Breast epithelium (tissue), 4 donors: ENCODE results near the gene RBBP8NL. TPM values are rescaled to one million over a fixed set of nuclear protein-coding genes. Genes with fewer than 3 reads are reported as not detected.

Source experiments
- DNase-seq, 2 donors: peaks; one replicate each; pipeline ENCODE4 v3.0.0-alpha.2; 2019; ENCODE audit warnings: low spot score in 2 of 2
- H3K27ac ChIP-seq, 2 donors: fragments of 200-600 bp; sonication (generic) in 1 of 2; one replicate each; pipeline ENCODE4 v1.5.1; 2016 to 2019; ENCODE audit warnings: mild to moderate bottlenecking in 1 of 2
- H3K27me3 ChIP-seq, 2 donors: fragments of 200-600 bp; sonication (generic) in 1 of 2; one replicate each; pipeline versions ENCODE4 v1.5.1 to v1.6.0; 2017 to 2019; ENCODE audit warnings: control low read depth in 1 of 2, mild to moderate bottlenecking in 1 of 2
- H3K36me3 ChIP-seq: fragments of 200-600 bp; one replicate; pipeline ENCODE4 v1.5.1; 2019
- H3K4me1 ChIP-seq, 2 donors: fragments of 200-600 bp; sonication (generic); one replicate each; pipeline ENCODE4 v1.5.1; 2016 to 2019; ENCODE audit warnings: control low read depth in 1 of 2
- H3K4me3 ChIP-seq, 3 donors: fragments of 200-600 bp; sonication (generic); 1 replicate in 2 of 3; 2 replicates in 1 of 3; pipeline ENCODE4 v1.5.1; 2016 to 2019; ENCODE audit warnings: mild to moderate bottlenecking in 3 of 3, moderate library complexity in 2 of 3
- H3K9me3 ChIP-seq, 2 donors: fragments of 200-600 bp; sonication (generic) in 1 of 2; one replicate each; pipeline ENCODE4 v1.5.1; 2016 to 2019; ENCODE audit warnings: control low read depth in 1 of 2
- POLR2A ChIP-seq: fragments of 450-650 bp; IDR thresholded peaks from one replicate; pipeline ENCODE4 v1.6.1; 2016; ENCODE audit warnings: antibody characterized with exemption, mild to moderate bottlenecking, moderate library complexity
- POLR2AphosphoS5 ChIP-seq, 3 donors: sonication (generic); formaldehyde crosslinking; IDR thresholded peaks; one replicate each; pipeline ENCODE4 v1.6.1; 2017; ENCODE audit warnings: antibody characterized with exemption in 3 of 3
- intact Hi-C: fragments of 100-400 bp; cut with DNase I; formaldehyde crosslinking; loops from one replicate; pipeline ENCODE4 v1.15.1; 2023; ENCODE audit warnings: low total_unique reads
- total RNA-seq, 3 donors: library from RNA; depleted of rRNA; stranded (reverse); fragments of >200 nt; gene quantifications; one replicate each; pipeline ENCODE4 v1.1.0, GENCODE V29; 2016
- TF ChIP-seq, protein P1 (sequence below), 3 donors: fragments of 450-650 bp; IDR thresholded peaks; one replicate each; pipeline ENCODE4 v1.5.1; 2016 to 2017; ENCODE audit warnings: antibody characterized with exemption in 3 of 3, mild to moderate bottlenecking in 3 of 3, moderate library complexity in 3 of 3

Gene RBBP8NL
- total RNA-seq, 3 donors from 2014 or later: 2.0 to 4.0 TPM; not detected in 1

DNA sequence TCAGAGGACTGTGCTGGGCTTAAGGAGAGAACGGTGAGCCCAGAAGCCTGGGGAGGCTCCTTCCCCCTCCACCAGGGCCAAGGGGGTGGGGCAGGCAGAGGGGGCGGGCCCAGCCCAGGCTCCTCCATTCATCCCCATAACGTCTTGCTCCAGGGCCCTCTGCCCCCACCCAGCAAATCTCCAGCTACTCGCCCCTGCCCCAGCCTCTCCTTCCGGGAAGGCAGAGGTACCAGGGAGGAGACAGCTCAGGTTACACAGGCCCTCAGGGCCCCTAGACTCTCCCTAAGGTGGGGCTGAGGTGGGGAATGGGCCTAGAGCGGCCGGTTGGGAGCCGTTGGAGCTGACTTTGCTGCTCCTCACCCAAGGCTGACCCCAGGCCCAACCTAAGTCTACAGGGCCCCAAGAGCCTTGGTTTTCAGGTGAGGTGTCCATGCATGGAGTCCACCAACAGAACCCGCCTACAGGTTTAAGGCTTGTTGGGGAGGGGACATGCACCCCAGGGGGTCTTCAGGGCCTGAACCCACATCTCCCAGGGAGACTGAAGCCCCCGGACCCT, 61.4 kb downstream of the RBBP8NL start:
- TF ChIP-seq, protein P1, sequence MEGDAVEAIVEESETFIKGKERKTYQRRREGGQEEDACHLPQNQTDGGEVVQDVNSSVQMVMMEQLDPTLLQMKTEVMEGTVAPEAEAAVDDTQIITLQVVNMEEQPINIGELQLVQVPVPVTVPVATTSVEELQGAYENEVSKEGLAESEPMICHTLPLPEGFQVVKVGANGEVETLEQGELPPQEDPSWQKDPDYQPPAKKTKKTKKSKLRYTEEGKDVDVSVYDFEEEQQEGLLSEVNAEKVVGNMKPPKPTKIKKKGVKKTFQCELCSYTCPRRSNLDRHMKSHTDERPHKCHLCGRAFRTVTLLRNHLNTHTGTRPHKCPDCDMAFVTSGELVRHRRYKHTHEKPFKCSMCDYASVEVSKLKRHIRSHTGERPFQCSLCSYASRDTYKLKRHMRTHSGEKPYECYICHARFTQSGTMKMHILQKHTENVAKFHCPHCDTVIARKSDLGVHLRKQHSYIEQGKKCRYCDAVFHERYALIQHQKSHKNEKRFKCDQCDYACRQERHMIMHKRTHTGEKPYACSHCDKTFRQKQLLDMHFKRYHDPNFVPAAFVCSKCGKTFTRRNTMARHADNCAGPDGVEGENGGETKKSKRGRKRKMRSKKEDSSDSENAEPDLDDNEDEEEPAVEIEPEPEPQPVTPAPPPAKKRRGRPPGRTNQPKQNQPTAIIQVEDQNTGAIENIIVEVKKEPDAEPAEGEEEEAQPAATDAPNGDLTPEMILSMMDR (IDR thresholded peaks at IDR 0.05): no peak
- TF ChIP-seq POLR2AphosphoS5 (IDR thresholded peaks at IDR 0.05) (no peak), POLR2A (no peak)
- H3K27ac ChIP-seq: peak overlapping the region; percentile 80 to 91
- DNase-seq: no peak
- H3K9me3 ChIP-seq: no peaks in the 10 kb centered on the region
- peaks cover 38 to 58% of the 10 kb centered on the region in 2 donors for H3K4me1 ChIP-seq
- peak overlapping the region; percentile 67 to 86 (median 83) for H3K4me3 ChIP-seq
- intact Hi-C loops: no loop called here
- no peaks in the 10 kb centered on the region for H3K36me3 ChIP-seq
- H3K27me3 ChIP-seq: no peaks in the 10 kb centered on the region

DNA sequence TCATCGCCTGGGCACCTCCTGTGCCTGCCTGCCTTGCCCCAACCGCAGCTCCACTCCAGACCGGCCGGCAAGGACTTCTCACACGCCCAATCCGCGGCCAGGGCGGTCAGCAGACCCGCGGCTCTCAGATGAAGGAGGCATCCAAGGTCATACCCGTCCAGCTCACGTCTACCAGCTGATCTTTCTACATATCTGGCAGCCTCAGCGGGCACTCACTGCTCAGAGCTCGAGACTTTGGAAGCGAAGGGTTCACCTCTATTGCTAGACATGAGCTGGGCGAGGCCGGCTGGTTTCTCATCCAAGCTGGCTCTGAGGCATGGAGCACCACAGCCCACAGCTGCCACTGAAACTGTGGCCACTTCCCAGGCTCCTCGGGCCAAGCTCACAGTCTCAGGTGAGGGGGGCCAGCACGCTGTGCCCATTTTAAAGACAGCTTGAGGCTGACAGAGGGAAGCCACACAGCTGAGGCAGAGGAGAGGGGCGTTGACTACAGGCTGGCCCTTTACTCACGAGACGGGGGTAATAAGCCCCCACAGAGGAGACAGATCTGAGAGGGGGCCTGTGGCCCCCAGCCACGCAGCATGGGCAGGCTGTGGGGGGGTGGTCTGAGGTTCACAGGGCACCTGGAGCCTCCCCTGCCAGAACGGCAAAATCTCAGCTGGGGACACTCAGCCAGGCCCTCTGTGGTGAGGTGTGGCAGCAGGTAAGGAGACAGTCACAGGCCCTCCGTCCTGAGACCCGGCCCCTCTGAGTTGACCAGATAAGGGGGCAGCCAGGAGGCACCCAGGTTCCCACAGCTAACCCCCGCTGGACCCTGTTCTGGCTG, 62.2 kb downstream of the RBBP8NL start:
- no peaks in the 10 kb centered on the region for H3K36me3 ChIP-seq
- H3K9me3 ChIP-seq: no peaks in the 10 kb centered on the region
- H3K4me1 ChIP-seq: peaks cover 37 to 56% of the 10 kb centered on the region in 2 donors
- peak overlapping the region; percentile 80 to 91 for H3K27ac ChIP-seq
- H3K4me3 ChIP-seq: peak overlapping the region; percentile 67 to 86 (median 83)
- intact Hi-C loops: no loop called here
- DNase-seq: no peak
- TF ChIP-seq POLR2AphosphoS5 (IDR thresholded peaks at IDR 0.05): no peak
- TF ChIP-seq POLR2A: no peak
- TF ChIP-seq, protein P1 (IDR thresholded peaks at IDR 0.05): no peak
- no peaks in the 10 kb centered on the region for H3K27me3 ChIP-seq

- TF ChIP-seq, protein P1 (IDR thresholded peaks at IDR 0.05): no peak
- TF ChIP-seq POLR2AphosphoS5 (IDR thresholded peaks at IDR 0.05) (no peak), POLR2A (no peak)
- Histone ChIP-seq H3K27me3 (no peaks in the 10 kb centered on the region), H3K36me3 (no peaks in the 10 kb centered on the region), H3K9me3 (no peaks in the 10 kb centered on the region), H3K27ac (peak overlapping the region; percentile 80 to 91), H3K4me1 (peaks cover 29 to 54% of the 10 kb centered on the region in 2 donors), H3K4me3 (peak overlapping the region; percentile 67 to 86 (median 83))
- intact Hi-C loops: no loop called here
- no peak for DNase-seq
These were observed 63.2 kb downstream of the RBBP8NL start for GRCh38 chr20:62363920-62364851.

GRCh38 chr20:62362991-62363919, 64.1 kb downstream of the RBBP8NL start:
- Histone ChIP-seq H3K9me3 (no peaks in the 10 kb centered on the region), H3K27me3 (no peaks in the 10 kb centered on the region), H3K4me1 (peaks cover 24 to 54% of the 10 kb centered on the region in 2 donors), H3K4me3 (no peak overlapping the region), H3K27ac (peak overlapping the region; percentile 4 to 91), H3K36me3 (no peaks in the 10 kb centered on the region)
- TF ChIP-seq, protein P1 (IDR thresholded peaks at IDR 0.05): no peak
- no peak for TF ChIP-seq POLR2A
- no peak for TF ChIP-seq POLR2AphosphoS5 (IDR thresholded peaks at IDR 0.05)
- intact Hi-C loops: no loop called here
- no peak for DNase-seq
